ENCODE measurements around the gene CFLAR.
A peak's percentile ranks its signal among the peaks of the same experiment; 100 is the strongest.
"Not testable (repeated sequence)": the region's sequence is repeated elsewhere in the genome, so short reads cannot be mapped to it uniquely, and the experiment has no call there.

Gene CFLAR

GRCh38 chr2:201108341-201108740 is 7.6 kb upstream of the CFLAR start:
- Mint-ChIP-seq H3K27me3 (no peaks in the 10 kb centered on the region), H3K4me3 (no peak overlapping the region), H3K4me1 (peaks cover 2% of the 10 kb centered on the region), H3K36me3 (ENCODE audit: insufficient read depth) (no peaks in the 10 kb centered on the region), H3K27ac (ENCODE audit: low read depth) (no peak overlapping the region), H3K9me3 (no peaks in the 10 kb centered on the region)
- DNase-seq (ENCODE audit: low spot score in 2 of 2), result no peak
- no peak for ATAC-seq (replicated peaks; ENCODE audit: extremely low read depth, poor library complexity, severe bottlenecking)

- Mint-ChIP-seq H3K27me3 (no peaks in the 10 kb centered on the region), H3K4me3 (no peak overlapping the region), H3K4me1 (peaks cover 6% of the 10 kb centered on the region), H3K36me3 (ENCODE audit: insufficient read depth) (no peaks in the 10 kb centered on the region), H3K9me3 (no peaks in the 10 kb centered on the region), H3K27ac (ENCODE audit: low read depth) (no peak overlapping the region)
- no peak for ATAC-seq (replicated peaks; ENCODE audit: extremely low read depth, poor library complexity, severe bottlenecking)
- DNase-seq (ENCODE audit: low spot score in 2 of 2), result no peak
Measured at GRCh38 chr2:201109186-201109585, 6.8 kb upstream of the CFLAR start.

DNA sequence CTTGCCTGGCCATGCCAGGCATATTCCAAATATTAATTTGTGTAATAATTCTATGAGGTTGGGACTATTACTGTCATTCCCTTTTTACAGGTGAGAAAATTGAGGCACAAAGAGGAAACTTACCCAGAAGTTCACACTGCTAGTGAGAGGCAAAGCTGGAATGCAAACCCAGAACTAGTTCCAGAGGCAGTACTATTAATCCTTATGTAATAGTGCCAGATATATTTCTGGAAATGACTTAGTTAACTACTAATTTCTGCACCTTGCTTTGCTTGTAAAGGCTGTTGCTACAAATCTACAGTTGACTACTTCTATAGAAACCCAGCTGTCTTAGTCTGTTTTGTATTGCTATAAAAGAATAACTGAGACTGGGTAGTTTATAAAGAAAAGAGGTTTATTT is 5.3 kb upstream of the CFLAR start:
- peaks cover 5% of the 10 kb centered on the region for H3K36me3 Mint-ChIP-seq (ENCODE audit: insufficient read depth)
- peaks cover 17% of the 10 kb centered on the region for H3K4me1 Mint-ChIP-seq
- H3K4me3 Mint-ChIP-seq, result no peak overlapping the region
- H3K27ac Mint-ChIP-seq (ENCODE audit: low read depth), result no peak overlapping the region
- ATAC-seq (replicated peaks; ENCODE audit: extremely low read depth, poor library complexity, severe bottlenecking) (no peak), DNase-seq (ENCODE audit: low spot score in 2 of 2) (no peak)
- H3K27me3 Mint-ChIP-seq, result no peaks in the 10 kb centered on the region
- no peaks in the 10 kb centered on the region for H3K9me3 Mint-ChIP-seq

GRCh38 chr2:201111096-201111495 is 4.9 kb upstream of the CFLAR start:
- Mint-ChIP-seq H3K4me1 (peaks cover 22% of the 10 kb centered on the region), H3K27me3 (no peaks in the 10 kb centered on the region), H3K27ac (ENCODE audit: low read depth) (no peak overlapping the region), H3K9me3 (no peaks in the 10 kb centered on the region), H3K4me3 (no peak overlapping the region), H3K36me3 (ENCODE audit: insufficient read depth) (peaks cover 9% of the 10 kb centered on the region)
- no peak for ATAC-seq (replicated peaks; ENCODE audit: extremely low read depth, poor library complexity, severe bottlenecking)
- DNase-seq (ENCODE audit: low spot score in 2 of 2), result no peak

DNA sequence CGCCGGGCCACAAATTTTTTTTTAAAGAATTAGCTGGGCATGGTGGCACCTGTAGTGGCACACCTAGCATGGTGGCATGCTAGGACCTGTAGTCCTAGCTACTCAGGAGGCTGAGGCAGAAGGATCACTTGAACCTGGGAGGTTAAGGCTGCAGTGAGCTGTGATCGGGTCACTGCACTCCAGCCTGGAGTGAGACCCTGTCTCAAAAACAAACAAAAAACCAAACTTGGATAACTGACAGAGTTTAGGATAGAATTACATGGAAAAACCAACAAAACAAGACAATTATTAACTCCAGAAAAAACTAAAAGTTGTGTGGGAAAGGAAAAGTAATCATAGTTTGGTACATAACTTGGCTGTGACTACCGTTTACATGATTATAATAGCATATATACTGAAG is 1.6 kb upstream of the CFLAR start:
- peaks cover 34% of the 10 kb centered on the region for H3K4me1 Mint-ChIP-seq
- H3K27ac Mint-ChIP-seq (ENCODE audit: low read depth), result peak overlapping the region; percentile 100
- no peaks in the 10 kb centered on the region for H3K9me3 Mint-ChIP-seq
- peak overlapping the region; percentile 89 for H3K4me3 Mint-ChIP-seq
- no peak for DNase-seq (ENCODE audit: low spot score in 2 of 2)
- ATAC-seq (replicated peaks; ENCODE audit: extremely low read depth, poor library complexity, severe bottlenecking), result no peak
- H3K36me3 Mint-ChIP-seq (ENCODE audit: insufficient read depth), result peaks cover 36% of the 10 kb centered on the region
- no peaks in the 10 kb centered on the region for H3K27me3 Mint-ChIP-seq

DNA sequence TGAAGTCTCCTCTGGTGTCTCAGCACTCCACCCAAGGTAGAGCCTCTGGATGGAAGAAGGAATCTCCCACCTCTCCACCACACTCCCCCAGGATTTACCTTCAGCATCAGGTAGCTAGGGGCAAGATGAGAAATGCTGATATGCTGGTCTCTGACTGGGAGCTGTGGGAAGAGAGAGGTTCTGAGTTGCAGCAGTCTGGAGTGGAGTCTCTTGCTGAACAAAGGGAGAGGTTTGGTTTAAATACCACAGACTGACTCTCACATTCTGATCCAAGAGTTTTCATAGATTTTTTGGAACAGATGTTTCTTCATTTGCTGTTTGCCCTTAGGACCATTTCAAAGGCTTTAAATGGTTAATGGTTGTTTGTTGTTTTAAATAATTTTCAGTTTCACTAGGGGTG is 1.1 kb upstream of the CFLAR start:
- ATAC-seq (replicated peaks; ENCODE audit: extremely low read depth, poor library complexity, severe bottlenecking), result no peak
- Mint-ChIP-seq H3K36me3 (ENCODE audit: insufficient read depth) (peaks cover 38% of the 10 kb centered on the region), H3K4me3 (peak overlapping the region; percentile 89), H3K27me3 (no peaks in the 10 kb centered on the region), H3K9me3 (no peaks in the 10 kb centered on the region), H3K27ac (ENCODE audit: low read depth) (peak overlapping the region; percentile 100), H3K4me1 (peaks cover 34% of the 10 kb centered on the region)
- DNase-seq (ENCODE audit: low spot score in 2 of 2), result no peak

DNA sequence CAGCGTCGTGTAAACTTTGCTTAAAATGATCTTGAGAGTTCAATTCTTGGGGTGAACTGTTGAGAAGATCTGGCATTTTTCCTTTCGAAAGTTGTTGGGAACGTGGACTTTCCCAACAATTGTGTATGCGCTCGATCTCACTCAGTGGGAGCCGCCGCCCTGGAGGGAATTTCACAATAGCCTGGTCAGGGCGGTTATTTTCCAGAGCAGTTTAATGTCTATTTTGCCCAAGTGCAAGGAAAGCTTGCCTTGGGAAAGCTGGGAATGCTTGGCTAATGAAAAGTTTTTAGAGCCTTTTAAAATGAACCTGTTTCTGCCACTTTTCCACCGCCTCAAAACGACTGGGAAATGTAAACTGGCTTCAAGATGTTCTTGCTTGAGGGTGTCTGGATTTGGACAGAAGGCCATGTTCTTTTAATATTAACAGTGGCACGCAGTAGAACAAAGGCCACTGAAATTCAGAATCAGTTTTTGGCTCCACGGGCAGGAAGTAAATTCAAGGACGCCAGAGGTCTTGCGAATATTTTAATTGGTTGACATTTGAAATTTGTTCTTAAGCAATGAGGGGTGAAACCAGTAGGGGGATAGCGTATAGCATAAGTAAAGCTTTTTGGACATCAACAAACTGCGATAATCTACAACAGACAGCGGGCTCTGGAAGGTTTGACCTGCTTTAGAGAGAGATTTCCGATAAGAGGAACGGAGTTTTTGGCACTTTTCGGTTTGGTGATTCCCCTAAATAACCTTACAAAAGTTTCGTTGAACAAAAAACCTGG is 1.2 kb downstream of the CFLAR start:
- DNase-seq (ENCODE audit: low spot score in 2 of 2) (peak; percentile 24 to 51), ATAC-seq (replicated peaks; ENCODE audit: extremely low read depth, poor library complexity, severe bottlenecking) (peak; percentile 23)
- H3K27ac Mint-ChIP-seq (ENCODE audit: low read depth), result peak overlapping the region; percentile 100
- peaks cover 47% of the 10 kb centered on the region for H3K36me3 Mint-ChIP-seq (ENCODE audit: insufficient read depth)
- H3K27me3 Mint-ChIP-seq, result no peaks in the 10 kb centered on the region
- peak overlapping the region; percentile 89 for H3K4me3 Mint-ChIP-seq
- peaks cover 52% of the 10 kb centered on the region for H3K4me1 Mint-ChIP-seq
- no peaks in the 10 kb centered on the region for H3K9me3 Mint-ChIP-seq

DNA sequence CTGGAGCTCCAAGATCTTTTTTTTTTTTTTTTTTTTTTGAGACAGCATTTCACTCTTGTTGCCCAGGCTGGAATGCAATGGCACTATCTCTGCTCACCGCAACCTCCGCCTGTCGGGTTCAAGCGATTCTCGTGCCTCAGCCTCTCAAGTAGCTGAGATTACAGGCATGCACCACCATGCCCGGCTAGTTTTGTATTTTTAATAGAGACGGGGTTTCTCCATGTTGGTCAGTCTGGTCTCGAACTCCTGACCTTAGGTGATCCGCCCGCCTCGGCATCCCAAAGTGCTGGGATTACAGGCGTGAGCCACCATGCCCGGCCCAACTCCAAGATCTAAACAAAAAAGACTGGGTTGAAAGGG is 1.8 kb downstream of the CFLAR start:
- ATAC-seq (replicated peaks; ENCODE audit: extremely low read depth, poor library complexity, severe bottlenecking); H3K9me3 Mint-ChIP-seq; H3K27me3 Mint-ChIP-seq: not testable (repeated sequence)
- H3K27ac Mint-ChIP-seq (ENCODE audit: low read depth), result peak overlapping the region; percentile 100
- H3K4me1 Mint-ChIP-seq, result peaks cover 58% of the 10 kb centered on the region
- H3K4me3 Mint-ChIP-seq, result peak overlapping the region; percentile 89
- H3K36me3 Mint-ChIP-seq (ENCODE audit: insufficient read depth), result peaks cover 52% of the 10 kb centered on the region
- peak in 1 of 2 donors; percentile 18 for DNase-seq (ENCODE audit: low spot score in 2 of 2)

GRCh38 chr2:201118121-201118960 is 2.4 kb downstream of the CFLAR start:
- Mint-ChIP-seq H3K4me3 (peak overlapping the region; percentile 89), H3K27ac (ENCODE audit: low read depth) (peak overlapping the region; percentile 100), H3K4me1 (peaks cover 59% of the 10 kb centered on the region), H3K9me3 (no peaks in the 10 kb centered on the region), H3K27me3 (no peaks in the 10 kb centered on the region), H3K36me3 (ENCODE audit: insufficient read depth) (peaks cover 56% of the 10 kb centered on the region)
- ATAC-seq (replicated peaks; ENCODE audit: extremely low read depth, poor library complexity, severe bottlenecking) (peak; percentile 34), DNase-seq (ENCODE audit: low spot score in 2 of 2) (peak; percentile 77 to 83)

DNA sequence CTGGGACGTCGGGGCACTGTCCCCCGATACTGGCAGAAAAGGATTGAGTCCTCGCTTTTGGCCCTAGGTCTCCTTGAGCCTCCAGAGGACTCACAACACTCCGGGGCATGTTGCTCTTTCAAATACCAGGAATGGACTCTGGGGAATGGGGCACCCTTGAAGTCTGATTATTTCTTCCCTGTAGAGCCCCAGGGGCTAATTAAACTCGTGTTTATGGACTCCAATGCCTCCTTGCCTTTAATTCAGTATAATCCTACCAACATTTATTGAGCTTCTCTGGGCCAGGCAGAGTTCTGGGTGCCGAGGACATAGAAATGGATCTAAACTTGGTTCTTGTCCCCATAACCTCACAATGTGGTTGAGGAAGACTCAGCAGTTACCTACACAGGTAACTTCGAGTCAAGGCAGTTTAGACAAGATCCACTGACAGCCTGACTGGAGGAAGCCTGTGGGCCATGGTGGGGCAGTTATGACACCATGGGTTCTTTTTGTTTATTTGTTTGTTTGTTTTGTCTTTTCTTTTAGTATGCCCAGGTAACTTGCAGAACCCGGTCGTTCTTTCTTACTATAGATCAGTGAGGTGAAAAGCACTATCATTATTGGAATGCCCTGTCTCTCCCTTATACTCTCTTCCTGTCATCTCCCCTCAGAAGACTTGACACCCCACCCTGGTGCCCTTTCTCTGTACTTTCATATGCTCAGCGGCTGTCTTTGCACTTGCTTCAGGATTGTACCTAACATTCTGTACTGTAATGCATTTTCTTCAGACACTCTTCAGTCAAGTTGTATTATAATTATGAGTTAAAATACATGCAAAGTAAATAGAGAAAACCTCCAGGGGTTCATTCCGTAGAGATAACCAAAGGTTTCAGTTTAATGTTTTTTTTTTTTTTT is 3.2 kb downstream of the CFLAR start:
- H3K36me3 Mint-ChIP-seq (ENCODE audit: insufficient read depth), result peaks cover 62% of the 10 kb centered on the region

DNA sequence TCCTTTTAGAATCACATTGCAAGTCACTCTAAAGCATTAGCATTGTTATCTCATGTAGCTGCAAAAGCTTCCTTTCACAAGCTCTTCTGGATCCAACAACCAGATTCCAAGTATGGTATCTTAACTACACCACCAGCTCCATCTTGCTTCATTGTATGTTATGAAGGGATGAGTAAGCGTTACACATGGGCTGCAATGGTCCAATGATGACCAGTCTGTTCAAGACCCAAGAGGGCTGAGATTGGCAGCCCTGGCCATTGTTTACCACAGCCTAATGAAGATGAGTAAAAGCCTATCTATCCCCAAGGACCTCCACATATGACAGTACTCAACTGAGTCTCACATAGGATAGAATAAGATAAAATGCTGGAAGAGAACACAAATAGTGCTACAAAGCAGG is 6.3 kb downstream of the CFLAR start:
- Mint-ChIP-seq H3K27me3 (no peaks in the 10 kb centered on the region), H3K4me3 (peak overlapping the region; percentile 89), H3K27ac (ENCODE audit: low read depth) (peak overlapping the region; percentile 99), H3K36me3 (ENCODE audit: insufficient read depth) (peaks cover 58% of the 10 kb centered on the region), H3K9me3 (no peaks in the 10 kb centered on the region), H3K4me1 (peaks cover 67% of the 10 kb centered on the region)
- DNase-seq (ENCODE audit: low spot score in 2 of 2) (no peak), ATAC-seq (replicated peaks; ENCODE audit: extremely low read depth, poor library complexity, severe bottlenecking) (no peak)

More for the DNA sequence above, 3.2 kb downstream of the CFLAR start:
- Mint-ChIP-seq H3K4me3 (peak overlapping the region; percentile 89), H3K9me3 (no peaks in the 10 kb centered on the region), H3K4me1 (peaks cover 61% of the 10 kb centered on the region), H3K27ac (ENCODE audit: low read depth) (peak overlapping the region; percentile 100), H3K27me3 (no peaks in the 10 kb centered on the region)
- DNase-seq (ENCODE audit: low spot score in 2 of 2) (peak in 1 of 2 donors; percentile 24), ATAC-seq (replicated peaks; ENCODE audit: extremely low read depth, poor library complexity, severe bottlenecking) (no peak)
